KMS-11 (cell line): ENCODE data around the gene DHRS9.
A peak's percentile ranks its signal among the peaks of the same experiment; 100 is the strongest.

Source experiments
- H2AFZ ChIP-seq: fragments of 200-600 bp; sonication (generic); 2 replicates; pipeline ENCODE4 v1.6.1; 2016; ENCODE audit warnings: antibody characterized with exemption, mixed run types, low read depth
- H3K27ac ChIP-seq: fragments of 200-600 bp; sonication (generic); 2 replicates; pipeline ENCODE4 v1.6.1; 2016; ENCODE audit warnings: mild to moderate bottlenecking, mixed run types
- H3K27me3 ChIP-seq: fragments of 200-600 bp; sonication (generic); 2 replicates; pipeline ENCODE4 v1.6.1; 2017; ENCODE audit warnings: mild to moderate bottlenecking, low read depth, mixed run types, moderate library complexity; ENCODE audit not compliant: insufficient read depth
- H3K36me3 ChIP-seq: fragments of 200-600 bp; sonication (generic); 2 replicates; pipeline ENCODE4 v1.6.1; 2017; ENCODE audit warnings: mild to moderate bottlenecking, mixed run types; ENCODE audit not compliant: insufficient read depth
- H3K4me1 ChIP-seq: fragments of 200-600 bp; sonication (generic); 2 replicates; pipeline ENCODE4 v1.6.1; 2016; ENCODE audit warnings: mild to moderate bottlenecking, low read depth, mixed run types; ENCODE audit not compliant: poor library complexity, severe bottlenecking
- H3K4me2 ChIP-seq: fragments of 200-600 bp; sonication (generic); 2 replicates; pipeline ENCODE4 v1.7.0; 2016; ENCODE audit warnings: mild to moderate bottlenecking, mixed run types
- H3K4me3 ChIP-seq: fragments of 200-600 bp; sonication (generic); IDR thresholded peaks from 2 replicates; pipeline ENCODE4 v1.6.1; 2017; ENCODE audit warnings: low read depth, low read length, mixed read lengths; ENCODE audit not compliant: insufficient read depth
- H3K79me2 ChIP-seq: fragments of 200-600 bp; sonication (generic); 2 replicates; pipeline ENCODE4 v1.6.1; 2016; ENCODE audit warnings: low read depth, mixed run types; ENCODE audit not compliant: insufficient read depth
- H3K9ac ChIP-seq: fragments of 200-600 bp; sonication (generic); 2 replicates; pipeline ENCODE4 v1.6.1; 2016; ENCODE audit warnings: mild to moderate bottlenecking, mixed run types
- H4K20me1 ChIP-seq: fragments of 200-600 bp; sonication (generic); 2 replicates; pipeline ENCODE4 v1.6.1; 2016; ENCODE audit warnings: mild to moderate bottlenecking, mixed run types; ENCODE audit not compliant: insufficient read depth
- TF ChIP-seq, protein P1 (sequence below): fragments of 200-600 bp; sonication (generic); conservative IDR thresholded peaks from 2 replicates; pipeline ENCODE4 v1.6.1; 2017; ENCODE audit warnings: low read depth, mild to moderate bottlenecking, antibody characterized with exemption, low read length, moderate library complexity, mixed read lengths

DHRS9 gene

DNA sequence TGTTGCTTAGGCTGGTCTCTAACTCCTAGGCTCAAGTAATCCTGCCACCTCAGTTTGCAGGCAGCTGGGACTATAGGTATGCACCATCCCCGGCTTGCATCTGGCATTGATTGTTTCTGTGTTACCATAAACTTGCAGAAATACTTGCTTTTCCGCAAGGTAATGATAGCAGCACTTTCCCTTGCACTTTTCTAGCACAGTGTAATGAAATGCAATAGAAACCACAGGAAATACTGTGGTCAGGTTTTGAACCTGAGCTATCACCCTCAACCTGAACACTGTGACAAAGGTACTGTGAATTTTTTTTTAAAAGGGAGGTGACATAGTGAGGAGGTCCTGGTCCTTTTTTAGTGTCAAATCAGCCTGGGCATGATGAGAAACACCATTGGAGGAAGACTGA lies 38.3 kb downstream of the DHRS9 start:
- no peak overlapping the region for H3K4me2 ChIP-seq
- no peak overlapping the region for H3K27ac ChIP-seq
- H3K79me2 ChIP-seq: no peaks in the 10 kb centered on the region
- no peak overlapping the region for H3K4me3 ChIP-seq
- no peak overlapping the region for H3K9ac ChIP-seq
- no peaks in the 10 kb centered on the region for H3K27me3 ChIP-seq
- no peaks in the 10 kb centered on the region for H4K20me1 ChIP-seq
- TF ChIP-seq, protein P1, sequence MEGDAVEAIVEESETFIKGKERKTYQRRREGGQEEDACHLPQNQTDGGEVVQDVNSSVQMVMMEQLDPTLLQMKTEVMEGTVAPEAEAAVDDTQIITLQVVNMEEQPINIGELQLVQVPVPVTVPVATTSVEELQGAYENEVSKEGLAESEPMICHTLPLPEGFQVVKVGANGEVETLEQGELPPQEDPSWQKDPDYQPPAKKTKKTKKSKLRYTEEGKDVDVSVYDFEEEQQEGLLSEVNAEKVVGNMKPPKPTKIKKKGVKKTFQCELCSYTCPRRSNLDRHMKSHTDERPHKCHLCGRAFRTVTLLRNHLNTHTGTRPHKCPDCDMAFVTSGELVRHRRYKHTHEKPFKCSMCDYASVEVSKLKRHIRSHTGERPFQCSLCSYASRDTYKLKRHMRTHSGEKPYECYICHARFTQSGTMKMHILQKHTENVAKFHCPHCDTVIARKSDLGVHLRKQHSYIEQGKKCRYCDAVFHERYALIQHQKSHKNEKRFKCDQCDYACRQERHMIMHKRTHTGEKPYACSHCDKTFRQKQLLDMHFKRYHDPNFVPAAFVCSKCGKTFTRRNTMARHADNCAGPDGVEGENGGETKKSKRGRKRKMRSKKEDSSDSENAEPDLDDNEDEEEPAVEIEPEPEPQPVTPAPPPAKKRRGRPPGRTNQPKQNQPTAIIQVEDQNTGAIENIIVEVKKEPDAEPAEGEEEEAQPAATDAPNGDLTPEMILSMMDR: no peak
- H3K36me3 ChIP-seq: no peaks in the 10 kb centered on the region
- H2AFZ ChIP-seq: no peak overlapping the region
- H3K4me1 ChIP-seq: peaks cover 18% of the 10 kb centered on the region

DNA sequence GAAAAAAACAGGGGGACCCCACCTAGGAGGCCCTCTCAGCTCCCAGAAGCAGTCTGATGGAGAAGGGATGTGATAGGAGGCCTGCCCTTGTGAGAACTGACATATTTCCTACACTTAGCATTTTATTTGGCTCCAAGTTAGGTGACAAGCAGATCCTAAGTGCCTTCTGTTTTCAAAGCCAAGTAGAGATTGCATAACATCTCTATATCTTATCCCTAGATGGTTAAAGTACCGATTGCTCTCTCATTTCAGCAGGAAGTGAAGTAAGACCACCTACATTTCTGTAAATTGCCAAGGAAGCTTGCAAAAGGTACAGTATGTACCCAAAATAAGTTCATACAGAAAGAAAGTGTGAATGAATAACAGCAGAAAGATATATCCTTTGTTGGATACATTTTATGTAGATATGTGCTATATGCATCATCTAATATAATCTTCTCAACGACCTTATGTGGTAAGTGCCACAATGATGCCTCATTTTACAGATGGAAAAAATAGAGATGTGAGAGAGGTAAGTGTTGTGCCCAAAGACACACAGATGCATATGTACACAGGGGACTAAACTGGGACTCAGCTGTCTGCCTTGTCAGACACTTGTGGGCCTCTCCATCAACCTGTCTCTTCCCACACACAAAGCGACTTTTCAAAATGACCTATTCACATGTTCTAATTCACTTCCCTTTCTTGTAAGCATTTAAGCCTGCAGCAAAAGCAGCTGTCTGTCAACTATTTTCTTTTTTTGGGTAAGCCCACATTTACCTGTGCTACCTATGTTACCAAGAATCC lies 38.9 kb downstream of the DHRS9 start:
- H3K9ac ChIP-seq: no peak overlapping the region
- TF ChIP-seq, protein P1: no peak
- H3K4me3 ChIP-seq: no peak overlapping the region
- no peaks in the 10 kb centered on the region for H3K79me2 ChIP-seq
- H3K36me3 ChIP-seq: no peaks in the 10 kb centered on the region
- H3K27ac ChIP-seq: no peak overlapping the region
- peaks cover 18% of the 10 kb centered on the region for H3K4me1 ChIP-seq
- H2AFZ ChIP-seq: no peak overlapping the region
- H4K20me1 ChIP-seq: no peaks in the 10 kb centered on the region
- H3K27me3 ChIP-seq: no peaks in the 10 kb centered on the region
- H3K4me2 ChIP-seq: no peak overlapping the region

DNA sequence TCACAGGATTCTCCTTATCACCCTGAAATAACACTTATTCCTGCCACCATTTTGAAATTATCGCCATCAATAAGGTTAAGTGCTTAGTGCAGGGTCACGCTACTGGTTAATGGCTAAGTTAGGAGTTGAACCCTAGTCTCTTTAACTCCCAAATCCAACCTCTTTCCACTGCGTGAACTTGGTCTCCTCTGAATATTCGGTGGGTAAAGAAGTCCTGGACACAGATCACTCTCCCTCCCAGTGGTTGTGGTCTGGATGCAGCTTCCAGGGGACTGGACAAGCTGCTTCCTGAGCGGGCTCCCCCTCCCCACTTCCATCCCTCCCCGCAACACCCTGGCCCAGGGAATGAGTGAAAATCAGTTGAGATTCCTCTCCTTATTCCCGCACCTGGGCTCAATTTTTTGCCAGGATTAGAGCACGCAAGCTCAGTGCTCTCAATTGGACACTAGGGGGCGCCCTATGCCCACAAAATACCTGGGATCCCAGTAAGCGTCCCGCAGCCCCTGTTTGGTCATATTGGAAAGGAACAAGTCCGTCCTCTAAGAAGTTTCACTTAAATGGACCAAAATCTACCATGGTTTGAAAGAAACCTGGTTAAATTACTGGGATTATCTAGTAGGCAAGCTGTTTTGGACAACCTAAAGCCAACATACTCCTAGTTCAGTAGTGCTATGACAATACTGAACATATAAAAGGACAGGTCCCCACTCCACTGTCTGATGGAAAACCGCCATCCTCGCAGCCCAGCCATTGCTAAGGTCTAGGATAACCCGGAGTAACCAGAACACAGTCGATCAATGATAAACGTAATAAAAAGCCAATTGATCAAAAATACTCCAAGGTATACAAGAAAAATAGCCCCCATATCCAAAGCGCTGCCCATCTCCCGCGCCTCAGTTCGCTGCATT lies 40.4 kb downstream of the DHRS9 start:
- Histone ChIP-seq H3K27ac (no peak overlapping the region), H3K4me1 (peaks cover 18% of the 10 kb centered on the region), H3K4me3 (no peak overlapping the region), H3K27me3 (no peaks in the 10 kb centered on the region), H4K20me1 (no peaks in the 10 kb centered on the region), H2AFZ (peak overlapping the region; percentile 37; the same call in 1 of the 2 replicates), H3K79me2 (no peaks in the 10 kb centered on the region), H3K9ac (no peak overlapping the region), H3K4me2 (no peak overlapping the region; the same call in 1 of the 2 replicates), H3K36me3 (no peaks in the 10 kb centered on the region)
- TF ChIP-seq, protein P1: peak; percentile 91

- H2AFZ ChIP-seq: peak overlapping the region; percentile 37; the same call in 1 of the 2 replicates
Measured at GRCh38 chr2:169110419-169110818, 41.1 kb downstream of the DHRS9 start.

More at GRCh38 chr2:169110419-169110818, 41.1 kb downstream of the DHRS9 start:
- Histone ChIP-seq H3K4me2 (no peak overlapping the region), H3K4me3 (no peak overlapping the region), H3K4me1 (peaks cover 18% of the 10 kb centered on the region), H4K20me1 (no peaks in the 10 kb centered on the region), H3K36me3 (no peaks in the 10 kb centered on the region), H3K27ac (no peak overlapping the region), H3K27me3 (no peaks in the 10 kb centered on the region), H3K79me2 (no peaks in the 10 kb centered on the region), H3K9ac (no peak overlapping the region)
- TF ChIP-seq, protein P1: no peak
